K562 (cell line): ENCODE results near the gene KCNJ12. TPM values are rescaled to one million over a fixed set of nuclear protein-coding genes. Genes with fewer than 3 reads are reported as not detected.

Experiments
- ATAC-seq: fragments of 200-7000 bp; cut with Tn5 transposase; 3 replicates; pipeline ENCODE4 v1.9.1; 2020; ENCODE audit warnings: moderate library complexity
- BruUV-seq: library from RNA; stranded (reverse); fragments of 400-500 nt; replicated peaks from 2 replicates; lab custom pipeline; 2021; lab: Mats Ljungman, UMichigan
- CTCF ChIA-PET: fragments of 300-600 bp; formaldehyde crosslinking; extraction: SDS; loops from one replicate; lab custom pipeline; 2021; ENCODE audit warnings: low intra/inter-chr PET ratio; lab: Yijun Ruan, JAX
- POLR2A ChIA-PET: fragments of 300-600, 350-650 bp; sonication (Branson Sonifier 250); formaldehyde crosslinking; extraction: SDS; loops from one replicate; lab custom pipeline; 2021; ENCODE audit warnings: antibody characterized with exemption, inconsistent platforms; lab: Yijun Ruan, JAX
- DNase-seq, 4 experiments: peaks; one replicate each; pipeline versions ENCODE4 v3.0.0 to v3.0.0-alpha.2; 2011 to 2018; ENCODE audit warnings: low spot score in 3 of 4, mixed read lengths in 3 of 4; ENCODE audit errors: extremely low read depth in 1 of 4
- FAIRE-seq: peaks from 2 replicates; lab custom pipeline; 2011; peaks lifted over from hg19 to GRCh38; lab: Jason Lieb, UNC
- H2AFZ ChIP-seq: 2 replicates; pipeline ENCODE4 v1.6.0; 2011; ENCODE audit warnings: low read depth, low read length, control low read depth, inconsistent platforms
- H3K27ac ChIP-seq: fragments of 200-600 bp; 3 replicates; pipeline ENCODE4 v1.8.0; 2011; ENCODE audit warnings: low read depth, mild to moderate bottlenecking, control low read depth, inconsistent platforms, low read length, moderate library complexity, mixed read lengths; ENCODE audit errors: extremely low read depth
- H3K27me3 ChIP-seq, 2 experiments: fragments of 300-600 bp in 1 of 2; 2 replicates in 1 of 2; 3 replicates in 1 of 2; pipeline versions ENCODE4 v1.6.0 to v1.8.0; 2011; ENCODE audit warnings: inconsistent platforms in 2 of 2, low read length in 2 of 2, mild to moderate bottlenecking in 1 of 2, mixed read lengths in 1 of 2, moderate library complexity in 1 of 2; ENCODE audit not compliant: control insufficient read depth in 2 of 2, insufficient read depth in 2 of 2
- H3K36me3 ChIP-seq: fragments of 300-600 bp; 3 replicates; pipeline ENCODE4 v1.8.0; 2011; ENCODE audit warnings: mild to moderate bottlenecking, low read length, inconsistent platforms; ENCODE audit not compliant: control insufficient read depth, insufficient read depth
- H3K4me1 ChIP-seq, 2 experiments: fragments of 200-600 bp in 1 of 2; replicated peaks in 1 of 2; 2 replicates in 1 of 2; 3 replicates in 1 of 2; pipeline versions ENCODE4 v1.5.1 to v1.8.0; 2011; ENCODE audit warnings: inconsistent platforms in 2 of 2, low read length in 2 of 2, mild to moderate bottlenecking in 1 of 2, mixed read lengths in 1 of 2, moderate library complexity in 1 of 2; ENCODE audit not compliant: control insufficient read depth in 2 of 2, insufficient read depth in 2 of 2
- H3K4me2 ChIP-seq: 2 replicates; pipeline ENCODE4 v1.6.1; 2011; ENCODE audit warnings: low read length, control low read depth, inconsistent platforms, mixed read lengths; ENCODE audit not compliant: insufficient read depth
- H3K4me3 ChIP-seq: fragments of 200-600 bp; sonication (generic), shearing (Covaris generic); 2 replicates; pipeline ENCODE4 v1.5.1; 2016; ENCODE audit warnings: control low read depth, inconsistent platforms
- H3K79me2 ChIP-seq: fragments of 200-600 bp; 3 replicates; pipeline ENCODE4 v1.8.0; 2011; ENCODE audit warnings: low read length, inconsistent platforms; ENCODE audit not compliant: control insufficient read depth, insufficient read depth
- H3K9ac ChIP-seq, 2 experiments: 2 replicates each; pipeline versions ENCODE4 v1.6.0 to v1.6.1; 2011; ENCODE audit warnings: low read depth in 2 of 2, low read length in 2 of 2, control low read depth in 1 of 2, inconsistent platforms in 1 of 2, mild to moderate bottlenecking in 1 of 2, mixed read lengths in 1 of 2; ENCODE audit not compliant: insufficient read depth in 1 of 2
- H3K9me1 ChIP-seq: one replicate; pipeline ENCODE4 v1.6.0; 2011; ENCODE audit warnings: inconsistent platforms, mild to moderate bottlenecking, low read length, moderate library complexity; ENCODE audit not compliant: control insufficient read depth, insufficient read depth
- H3K9me3 ChIP-seq: replicated peaks from 2 replicates; pipeline ENCODE4 v1.5.1; 2011; ENCODE audit warnings: low read depth, low read length, inconsistent platforms; ENCODE audit not compliant: control insufficient read depth, insufficient read depth
- H4K20me1 ChIP-seq: replicated peaks from 2 replicates; pipeline ENCODE4 v1.6.1; 2011; ENCODE audit warnings: low read length, inconsistent platforms, mixed read lengths; ENCODE audit not compliant: control insufficient read depth, insufficient read depth
- BRCA1 ChIP-seq, 2 experiments: fragments of 450-650 bp in 1 of 2; sonication (generic) in 1 of 2; formaldehyde crosslinking in 1 of 2; IDR thresholded peaks; 2 replicates each; pipeline versions ENCODE4 v1.5.0 to v1.6.1; 2017 to 2020; ENCODE audit warnings: mild to moderate bottlenecking in 1 of 2, missing genetic modification reagents in 1 of 2
- CCNT2 ChIP-seq: IDR thresholded peaks from 2 replicates; pipeline ENCODE4 v1.6.1; 2011; ENCODE audit warnings: borderline replicate concordance, low read depth, mild to moderate bottlenecking, moderate library complexity, mixed read lengths, low read length; ENCODE audit not compliant: insufficient read length; ENCODE audit errors: extremely low read depth
- LCOR ChIP-seq: sonication (generic); formaldehyde crosslinking; IDR thresholded peaks from 2 replicates; pipeline ENCODE4 v1.8.0; 2022; ENCODE audit warnings: mild to moderate bottlenecking, missing genetic modification reagents
- SFPQ ChIP-seq: fragments of 200-400 bp; formaldehyde crosslinking; IDR thresholded peaks from 2 replicates; pipeline ENCODE4 v1.6.1; 2017; ENCODE audit warnings: mild to moderate bottlenecking, low read depth, low read length, moderate library complexity
- SOX6 ChIP-seq: fragments of 450-650 bp; IDR thresholded peaks from 2 replicates; pipeline ENCODE4 v1.6.1; 2014; ENCODE audit warnings: mild to moderate bottlenecking
- ZNF12 ChIP-seq: sonication (generic); formaldehyde crosslinking; IDR thresholded peaks from 2 replicates; pipeline ENCODE4 v1.4.0; 2020; ENCODE audit warnings: mild to moderate bottlenecking, missing genetic modification reagents
- ZNF165 ChIP-seq: fragments of 250-450 bp; sonication (Bioruptor Pico); IDR thresholded peaks from 2 replicates; pipeline ENCODE4 v1.4.0; 2020; ENCODE audit warnings: borderline replicate concordance
- ZNF274 ChIP-seq: IDR thresholded peaks from 2 replicates; pipeline ENCODE4 v1.6.1; 2011; ENCODE audit warnings: low read depth, mild to moderate bottlenecking, low read length, moderate library complexity, borderline replicate concordance
- WGBS: fragments of 100-300 bp; shearing (Covaris generic); methylation state at CpG from one replicate; pipeline ENCODE4 v1.1.6; 2016; ENCODE audit warnings: low coverage, mixed read lengths; ENCODE audit not compliant: insufficient coverage; ENCODE audit errors: missing lambda C conversion rate; 5-methylcytosine and 5-hydroxymethylcytosine counted together
- in situ Hi-C: fragments of 300-500 bp; cut with MboI; formaldehyde crosslinking; loops from 4 replicates; pipeline ENCODE4 v1.15.0; 2018; ENCODE audit warnings: inconsistent platforms, mixed read lengths
- intact Hi-C: fragments of 100-400 bp; cut with micrococcal nuclease; formaldehyde crosslinking; loops from 2 replicates; pipeline ENCODE4 v1.14.2; 2022
- polyA plus RNA-seq, 8 experiments: library from polyadenylated mRNA; depleted of rRNA in 4 of 8; stranded (reverse) in 5 of 8; unstranded in 3 of 8; fragments of >200 nt; fragmentation: Nextera tagmentation in 2 of 8; fragmentation: Illumina TruSeq in 1 of 8; extraction: Ambion mirVana in 2 of 8; extraction: Trizol in 1 of 8; gene quantifications; 2 replicates each; pipeline versions ENCODE4 v1.2.1 to v1.2.3, GENCODE V29; 2011 to 2014; ENCODE audit warnings: inconsistent platforms in 1 of 8, missing spikeins in 1 of 8
- total RNA-seq, 7 experiments: library from RNA; depleted of rRNA in 6 of 7; stranded (reverse); fragments of >200 nt in 6 of 7; fragmentation: Illumina TruSeq in 2 of 7; extraction: Trizol in 2 of 7; gene quantifications; 2 replicates each; pipeline versions ENCODE4 v1.2.1 to v1.2.3, GENCODE V29; 2011 to 2021; ENCODE audit warnings: low replicate concordance in 1 of 7
- TF ChIP-seq, protein P1 (sequence below): sonication (generic); formaldehyde crosslinking; IDR thresholded peaks from 2 replicates; pipeline ENCODE4 v1.4.0; 2020; ENCODE audit warnings: mild to moderate bottlenecking, missing genetic modification reagents
- TF ChIP-seq, protein P2 (sequence below): fragments of 450-650 bp; IDR thresholded peaks from 2 replicates; pipeline ENCODE4 v1.6.1; 2016; ENCODE audit warnings: missing biosample characterization, missing genetic modification characterization

The KCNJ12 gene
- total and polyA plus RNA-seq, 9 of the 15 experiments (the other 6 are each of a cell fraction or from before 2014, with no cell fraction given): 0.02 TPM; not detected in 8

DNA sequence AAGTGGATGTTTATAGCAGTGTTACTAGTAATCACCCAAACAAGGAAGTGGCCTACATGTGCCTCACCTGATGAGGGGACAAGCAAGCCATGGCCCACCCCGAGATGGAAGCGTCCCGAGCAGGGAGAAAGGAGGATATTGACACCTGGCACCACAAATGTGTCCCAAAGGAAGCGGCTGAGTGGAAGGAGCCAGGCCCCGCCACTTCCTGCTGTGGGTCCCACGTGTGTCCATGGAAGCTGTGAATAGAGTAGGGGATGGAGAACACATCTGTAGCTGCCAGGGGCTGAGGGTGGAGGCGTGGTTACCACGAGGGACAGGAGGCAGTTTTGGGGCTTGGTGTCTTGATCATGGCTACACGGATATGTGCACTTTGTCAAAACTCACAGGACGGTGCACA is 49.2 kb downstream of the KCNJ12 start:
- intact Hi-C loops: no loop called here

More for the DNA sequence above, 49.2 kb downstream of the KCNJ12 start:
- Histone ChIP-seq H3K9me1 (no peaks in the 10 kb centered on the region), H3K4me3 (no peak overlapping the region), H4K20me1 (no peaks in the 10 kb centered on the region), H2AFZ (no peak overlapping the region), H3K4me2 (no peak overlapping the region), H3K79me2 (no peaks in the 10 kb centered on the region), H3K27me3 (no peaks in the 10 kb centered on the region; a peak in 2 of 5 replicates), H3K27ac (no peak overlapping the region), H3K9ac (no peak overlapping the region), H3K9me3 (no peaks in the 10 kb centered on the region), H3K4me1 (no peaks in the 10 kb centered on the region), H3K36me3 (no peaks in the 10 kb centered on the region)
- ChIA-PET POLR2A (no interaction called here), CTCF (no interaction called here)
- no TSS peak for BruUV-seq
- ATAC-seq (no peak), DNase-seq (no peak), FAIRE-seq (no peak)
- no peak for TF ChIP-seq BRCA1 (IDR thresholded peaks at IDR 0.05)
- TF ChIP-seq BRCA1 (CRISPR knock-in tag; IDR thresholded peaks at IDR 0.05): no peak
- TF ChIP-seq LCOR (CRISPR knock-in tag): no peak
- no peak for TF ChIP-seq ZNF165
- no peak for TF ChIP-seq CCNT2
- TF ChIP-seq, protein P1, sequence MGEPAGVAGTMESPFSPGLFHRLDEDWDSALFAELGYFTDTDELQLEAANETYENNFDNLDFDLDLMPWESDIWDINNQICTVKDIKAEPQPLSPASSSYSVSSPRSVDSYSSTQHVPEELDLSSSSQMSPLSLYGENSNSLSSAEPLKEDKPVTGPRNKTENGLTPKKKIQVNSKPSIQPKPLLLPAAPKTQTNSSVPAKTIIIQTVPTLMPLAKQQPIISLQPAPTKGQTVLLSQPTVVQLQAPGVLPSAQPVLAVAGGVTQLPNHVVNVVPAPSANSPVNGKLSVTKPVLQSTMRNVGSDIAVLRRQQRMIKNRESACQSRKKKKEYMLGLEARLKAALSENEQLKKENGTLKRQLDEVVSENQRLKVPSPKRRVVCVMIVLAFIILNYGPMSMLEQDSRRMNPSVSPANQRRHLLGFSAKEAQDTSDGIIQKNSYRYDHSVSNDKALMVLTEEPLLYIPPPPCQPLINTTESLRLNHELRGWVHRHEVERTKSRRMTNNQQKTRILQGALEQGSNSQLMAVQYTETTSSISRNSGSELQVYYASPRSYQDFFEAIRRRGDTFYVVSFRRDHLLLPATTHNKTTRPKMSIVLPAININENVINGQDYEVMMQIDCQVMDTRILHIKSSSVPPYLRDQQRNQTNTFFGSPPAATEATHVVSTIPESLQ (CRISPR knock-in tag): no peak
- TF ChIP-seq ZNF12 (CRISPR knock-in tag): no peak
- TF ChIP-seq, protein P2, sequence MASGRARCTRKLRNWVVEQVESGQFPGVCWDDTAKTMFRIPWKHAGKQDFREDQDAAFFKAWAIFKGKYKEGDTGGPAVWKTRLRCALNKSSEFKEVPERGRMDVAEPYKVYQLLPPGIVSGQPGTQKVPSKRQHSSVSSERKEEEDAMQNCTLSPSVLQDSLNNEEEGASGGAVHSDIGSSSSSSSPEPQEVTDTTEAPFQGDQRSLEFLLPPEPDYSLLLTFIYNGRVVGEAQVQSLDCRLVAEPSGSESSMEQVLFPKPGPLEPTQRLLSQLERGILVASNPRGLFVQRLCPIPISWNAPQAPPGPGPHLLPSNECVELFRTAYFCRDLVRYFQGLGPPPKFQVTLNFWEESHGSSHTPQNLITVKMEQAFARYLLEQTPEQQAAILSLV (tag): no peak
- TF ChIP-seq ZNF274: no peak
- TF ChIP-seq SFPQ: no peak
- TF ChIP-seq SOX6: no peak
- WGBS: 2% methylated on average over 10 of the region's 10 CpGs
- in situ Hi-C loops: no loop called here
